ENCODE data around the gene PGAM5. TPM values are rescaled to one million over a fixed set of nuclear protein-coding genes. Genes with fewer than 3 reads are reported as not detected.
"Not testable (repeated sequence)": the region's sequence is repeated elsewhere in the genome, so short reads cannot be mapped to it uniquely, and the experiment has no call there.

Gene PGAM5
- total RNA-seq, 2 donors from 2014 or later = 54.9 to 114 TPM

- DNase-seq (ENCODE audit: low spot score) (no peak), ATAC-seq (no peak)
- H3K36me3 Mint-ChIP-seq = no peaks in the 10 kb centered on the region
- H3K27ac Mint-ChIP-seq = no peak overlapping the region
- H3K4me3 Mint-ChIP-seq = no peak overlapping the region
- no peaks in the 10 kb centered on the region for H3K27me3 Mint-ChIP-seq
- peaks cover 0 to 4% of the 10 kb centered on the region in 2 donors for H3K4me1 Mint-ChIP-seq (ENCODE audit: low read depth in 2 of 2)
- no peaks in the 10 kb centered on the region for H3K9me3 Mint-ChIP-seq
Measured at GRCh38 chr12:132754160-132754932, 43.7 kb downstream of the PGAM5 start.

- not testable (repeated sequence) for DNase-seq (ENCODE audit: low spot score); H3K36me3 Mint-ChIP-seq; H3K27ac Mint-ChIP-seq; H3K9me3 Mint-ChIP-seq; H3K4me3 Mint-ChIP-seq; ATAC-seq; H3K27me3 Mint-ChIP-seq
- peaks cover 12 to 18% of the 10 kb centered on the region in 2 donors for H3K4me1 Mint-ChIP-seq (ENCODE audit: low read depth in 2 of 2)
Measured at GRCh38 chr12:132758825-132759224, 48.2 kb downstream of the PGAM5 start.

- H3K36me3 Mint-ChIP-seq = peaks cover 8% of the 10 kb centered on the region
- peaks cover 12 to 18% of the 10 kb centered on the region in 2 donors for H3K4me1 Mint-ChIP-seq (ENCODE audit: low read depth in 2 of 2)
- H3K27me3 Mint-ChIP-seq = no peaks in the 10 kb centered on the region
- peak overlapping the region; percentile 92 to 99 for H3K27ac Mint-ChIP-seq
- H3K9me3 Mint-ChIP-seq = no peaks in the 10 kb centered on the region
- ATAC-seq (no peak), DNase-seq (ENCODE audit: low spot score) (no peak)
- peak overlapping the region; percentile 90 for H3K4me3 Mint-ChIP-seq
Measured at GRCh38 chr12:132759359-132759758, 48.7 kb downstream of the PGAM5 start.

- Mint-ChIP-seq H3K4me3 (peak within 1 kb of the TSS; percentile 90), H3K9me3 (no peaks in the 10 kb centered on the region), H3K4me1 (ENCODE audit: low read depth in 2 of 2) (peaks cover 18 to 22% of the 10 kb centered on the region in 2 donors), H3K27ac (peak within 1 kb of the TSS; percentile 92 to 99), H3K36me3 (peaks cover 8% of the 10 kb centered on the region), H3K27me3 (no peaks in the 10 kb centered on the region)
- ATAC-seq (peak; percentile 67 to 74), DNase-seq (ENCODE audit: low spot score) (peak; percentile 80)
Measured at GRCh38 chr12:132761032-132761920, 50.6 kb downstream of the PGAM5 start, which contains the start of gene ANKLE2. Gene ANKLE2, minus strand, starts transcription at chr12:132761832. Its CDS starts 34 bp downstream, at chr12:132761798.

GRCh38 chr12:132761921-132762583 lies 51.4 kb downstream of the PGAM5 start:
- ATAC-seq (peak; percentile 93 to 94), DNase-seq (ENCODE audit: low spot score) (peak; percentile 90)
- Mint-ChIP-seq H3K4me1 (ENCODE audit: low read depth in 2 of 2) (peaks cover 18 to 24% of the 10 kb centered on the region in 2 donors), H3K9me3 (no peaks in the 10 kb centered on the region), H3K4me3 (peak overlapping the region; percentile 65), H3K36me3 (peaks cover 8% of the 10 kb centered on the region), H3K27ac (peak overlapping the region; percentile 51 to 58), H3K27me3 (no peaks in the 10 kb centered on the region)

GRCh38 chr12:132764231-132764630 lies 53.6 kb downstream of the PGAM5 start:
- H3K9me3 Mint-ChIP-seq = no peaks in the 10 kb centered on the region
- H3K27me3 Mint-ChIP-seq = no peaks in the 10 kb centered on the region
- no peak for ATAC-seq
- peaks cover 35 to 37% of the 10 kb centered on the region in 2 donors for H3K4me1 Mint-ChIP-seq (ENCODE audit: low read depth in 2 of 2)
- H3K36me3 Mint-ChIP-seq = peaks cover 8% of the 10 kb centered on the region
- H3K4me3 Mint-ChIP-seq = no peak overlapping the region
- DNase-seq (ENCODE audit: low spot score) = no peak
- peak overlapping the region in 1 of 2 donors; percentile 33 for H3K27ac Mint-ChIP-seq

GRCh38 chr12:132765361-132765760 lies 54.7 kb downstream of the PGAM5 start:
- H3K36me3 Mint-ChIP-seq = peaks cover 4% of the 10 kb centered on the region
- DNase-seq (ENCODE audit: low spot score) = no peak
- peak overlapping the region; percentile 46 to 47 for H3K27ac Mint-ChIP-seq
- peaks cover 32 to 34% of the 10 kb centered on the region in 2 donors for H3K4me1 Mint-ChIP-seq (ENCODE audit: low read depth in 2 of 2)
- H3K27me3 Mint-ChIP-seq = no peaks in the 10 kb centered on the region
- H3K9me3 Mint-ChIP-seq = no peaks in the 10 kb centered on the region
- ATAC-seq = no peak
- H3K4me3 Mint-ChIP-seq = peak overlapping the region; percentile 41

- H3K27me3 Mint-ChIP-seq = no peaks in the 10 kb centered on the region
- H3K27ac Mint-ChIP-seq = no peak overlapping the region
- peaks cover 23 to 29% of the 10 kb centered on the region in 2 donors for H3K4me1 Mint-ChIP-seq (ENCODE audit: low read depth in 2 of 2)
- no peak for DNase-seq (ENCODE audit: low spot score)
- no peak for ATAC-seq
- H3K36me3 Mint-ChIP-seq = no peaks in the 10 kb centered on the region
- H3K4me3 Mint-ChIP-seq = no peak overlapping the region
- H3K9me3 Mint-ChIP-seq = no peaks in the 10 kb centered on the region
Measured at GRCh38 chr12:132766380-132767085, 55.9 kb downstream of the PGAM5 start.

GRCh38 chr12:132771126-132771838 lies 60.6 kb downstream of the PGAM5 start:
- peaks cover 17 to 24% of the 10 kb centered on the region in 2 donors for H3K4me1 Mint-ChIP-seq (ENCODE audit: low read depth in 2 of 2)
- DNase-seq (ENCODE audit: low spot score) = no peak
- no peak overlapping the region for H3K4me3 Mint-ChIP-seq
- no peaks in the 10 kb centered on the region for H3K36me3 Mint-ChIP-seq
- ATAC-seq = no peak
- H3K27me3 Mint-ChIP-seq = no peaks in the 10 kb centered on the region
- H3K27ac Mint-ChIP-seq = no peak overlapping the region
- H3K9me3 Mint-ChIP-seq = no peaks in the 10 kb centered on the region

Other genes with a start within 250 kb of the PGAM5 start
- 10 to 100 TPM; 38.0 to 91.5 TPM for gene FBRSL1, start 220.7 kb upstream of the PGAM5 start, total RNA-seq
- not detected for gene LRCOL1, start 100.3 kb upstream of the PGAM5 start, total RNA-seq
- not detected for gene P2RX2, start 92.1 kb upstream of the PGAM5 start, total RNA-seq
- 100 to 1,000 TPM in 1 of 2 donors, 10 to 100 TPM in 1; 94.3 to 265 TPM for gene POLE, start 23.5 kb upstream of the PGAM5 start, total RNA-seq
- gene PXMP2, start 23.3 kb upstream of the PGAM5 start, total RNA-seq = 10 to 100 TPM in 1 of 2 donors, 1 to 10 TPM in 1; 9.6 to 22.2 TPM
- 100 to 1,000 TPM; 163 to 193 TPM for gene ANKLE2, start 51.0 kb downstream of the PGAM5 start, total RNA-seq
- 100 to 1,000 TPM in 1 of 2 donors, 10 to 100 TPM in 1; 69.3 to 118 TPM for gene GOLGA3, start 118.0 kb downstream of the PGAM5 start, total RNA-seq
- 100 to 1,000 TPM; 121 to 155 TPM for gene CHFR, start 176.8 kb downstream of the PGAM5 start, total RNA-seq
- gene ZNF605, start 245.5 kb downstream of the PGAM5 start, total RNA-seq = 1 to 10 TPM; 6.7 to 7.5 TPM